Ramos (cell line): ENCODE results near the gene LAGE3.

ENCODE experiments used
- in situ Hi-C: fragments of 300-500 bp; cut with MboI; formaldehyde crosslinking; loops from one replicate; pipeline ENCODE4 v1.14.3; 2022; ENCODE audit warnings: low sequenced_read_pairs; ENCODE audit not compliant: unreplicated experiment

LAGE3 gene

GRCh38 chrX:154437971-154438893 is 40.8 kb downstream of the LAGE3 start:
- in situ Hi-C loops, result no loop called here

- in situ Hi-C loops, result no loop called here
These were observed 41.9 kb downstream of the LAGE3 start, which contains the start of gene GDI1 for GRCh38 chrX:154436983-154437752. TSS of gene GDI1 (plus strand) at chrX:154437154. CDS start at chrX:154437255, 101 bp downstream.

GRCh38 chrX:154436374-154436982 is 42.6 kb downstream of the LAGE3 start:
- in situ Hi-C loops, result no loop called here

GRCh38 chrX:154435171-154435733 is 43.8 kb downstream of the LAGE3 start:
- in situ Hi-C loops, result no loop called here

- in situ Hi-C loops, result no loop called here
These were observed 44.5 kb downstream of the LAGE3 start for GRCh38 chrX:154434394-154435168.

GRCh38 chrX:154433605-154434004 is 45.5 kb downstream of the LAGE3 start:
- in situ Hi-C loops, result no loop called here

- in situ Hi-C loops, result no loop called here
These were observed 46.9 kb downstream of the LAGE3 start for GRCh38 chrX:154432210-154432609.

GRCh38 chrX:154431341-154431740 is 47.7 kb downstream of the LAGE3 start:
- in situ Hi-C loops, result no loop called here

GRCh38 chrX:154430916-154431315 is 48.2 kb downstream of the LAGE3 start:
- in situ Hi-C loops, result no loop called here

GRCh38 chrX:154430479-154430878 is 48.6 kb downstream of the LAGE3 start:
- in situ Hi-C loops, result no loop called here

GRCh38 chrX:154429711-154430110 is 49.4 kb downstream of the LAGE3 start:
- in situ Hi-C loops, result no loop called here

GRCh38 chrX:154428176-154429171 is 50.6 kb downstream of the LAGE3 start, which contains the start of gene ATP6AP1:
TSS of gene ATP6AP1 (plus strand) at chrX:154428677. CDS start at chrX:154428693, 16 bp downstream.
- in situ Hi-C loops, result no loop called here
